Body of pancreas (tissue), 4 donors: Measurements from ENCODE around the gene SMYD1.

Source experiments
- POLR2A ChIP-seq, 3 donors: fragments of 450-650 bp; IDR thresholded peaks; one replicate each; pipeline ENCODE4 v1.6.1; 2016; ENCODE audit warnings: antibody characterized with exemption in 3 of 3, mild to moderate bottlenecking in 2 of 3
- TF ChIP-seq, protein P1 (sequence below), 7 experiments: fragments of 450-650 bp in 4 of 7; fragments of 200-600 bp in 3 of 7; sonication (generic) in 3 of 7; IDR thresholded peaks; one replicate each; pipeline ENCODE4 v1.5.1; 2016 to 2019; ENCODE audit warnings: antibody characterized with exemption in 7 of 7

DNA sequence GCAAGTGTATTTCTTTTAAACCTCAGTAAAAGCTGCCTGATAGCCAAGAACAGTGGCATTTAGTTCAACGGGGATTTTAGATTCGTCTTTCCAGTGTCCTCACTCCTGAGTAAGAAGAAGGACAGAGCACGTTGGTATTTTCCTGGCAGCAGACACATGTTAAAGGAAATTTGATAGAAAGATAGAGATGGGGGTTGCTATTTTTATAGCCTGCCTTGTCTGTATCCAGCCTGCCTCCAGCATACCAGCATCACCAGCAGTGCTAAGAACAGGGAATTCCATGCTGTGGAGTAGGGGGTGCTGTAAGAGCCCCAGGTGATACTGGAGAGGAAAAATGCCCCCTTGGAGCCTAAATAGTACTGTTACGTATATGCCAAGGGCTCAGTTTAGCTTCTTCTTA is 1.1 kb upstream of the SMYD1 start:
- TF ChIP-seq POLR2A (IDR thresholded peaks at IDR 0.05) = no peak
- TF ChIP-seq, protein P1, sequence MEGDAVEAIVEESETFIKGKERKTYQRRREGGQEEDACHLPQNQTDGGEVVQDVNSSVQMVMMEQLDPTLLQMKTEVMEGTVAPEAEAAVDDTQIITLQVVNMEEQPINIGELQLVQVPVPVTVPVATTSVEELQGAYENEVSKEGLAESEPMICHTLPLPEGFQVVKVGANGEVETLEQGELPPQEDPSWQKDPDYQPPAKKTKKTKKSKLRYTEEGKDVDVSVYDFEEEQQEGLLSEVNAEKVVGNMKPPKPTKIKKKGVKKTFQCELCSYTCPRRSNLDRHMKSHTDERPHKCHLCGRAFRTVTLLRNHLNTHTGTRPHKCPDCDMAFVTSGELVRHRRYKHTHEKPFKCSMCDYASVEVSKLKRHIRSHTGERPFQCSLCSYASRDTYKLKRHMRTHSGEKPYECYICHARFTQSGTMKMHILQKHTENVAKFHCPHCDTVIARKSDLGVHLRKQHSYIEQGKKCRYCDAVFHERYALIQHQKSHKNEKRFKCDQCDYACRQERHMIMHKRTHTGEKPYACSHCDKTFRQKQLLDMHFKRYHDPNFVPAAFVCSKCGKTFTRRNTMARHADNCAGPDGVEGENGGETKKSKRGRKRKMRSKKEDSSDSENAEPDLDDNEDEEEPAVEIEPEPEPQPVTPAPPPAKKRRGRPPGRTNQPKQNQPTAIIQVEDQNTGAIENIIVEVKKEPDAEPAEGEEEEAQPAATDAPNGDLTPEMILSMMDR (IDR thresholded peaks at IDR 0.05) = no peak
